T-helper 2 cell treated with Interferon-gamma antibody and Interleukin-4, amounts not matched to agents 100 ng/mL and 5 ng/mL, for 36 hours (primary cell): ENCODE results near the gene NUP210. TPM values are rescaled to one million over a fixed set of nuclear protein-coding genes. Genes with fewer than 3 reads are reported as not detected.

Source experiments
- intact Hi-C: fragments of 100-400 bp; cut with micrococcal nuclease; formaldehyde crosslinking; loops from one replicate; pipeline ENCODE4 v1.15.1; 2023
- total RNA-seq: library from RNA; stranded (reverse); gene quantifications from 2 replicates; pipeline ENCODE4 v1.2.3, GENCODE V29; 2022

NUP210 gene
- total RNA-seq, 1 donor from 2014 or later: 198 TPM

- intact Hi-C loops: no loop called here
These were observed 67.4 kb downstream of the NUP210 start for GRCh38 chr3:13352621-13353131.

GRCh38 chr3:13349823-13350222 is 70.3 kb downstream of the NUP210 start:
- intact Hi-C loops: no loop called here

- intact Hi-C loops: no loop called here
These were observed 71.3 kb downstream of the NUP210 start for GRCh38 chr3:13348661-13349396.

GRCh38 chr3:13348100-13348499 is 72.0 kb downstream of the NUP210 start:
- intact Hi-C loops: no loop called here

- intact Hi-C loops: loop anchor here (2.0 kb wide), 1 partner anchor 73 kb away; the partner anchor contains the start of gene NUP210
These were observed 72.7 kb downstream of the NUP210 start for GRCh38 chr3:13347390-13347950.

- intact Hi-C loops: loop anchor here (1.0 to 2.0 kb wide), 2 partner anchors 74 to 106 kb away; partner anchors contain the start of gene NUP210
These were observed 73.4 kb downstream of the NUP210 start for GRCh38 chr3:13346481-13347389.

- intact Hi-C loops: loop anchor here (1.0 to 2.0 kb wide), 2 partner anchors 75 to 107 kb away; partner anchors contain the start of gene NUP210
These were observed 74.3 kb downstream of the NUP210 start for GRCh38 chr3:13345772-13346171.

- intact Hi-C loops: no loop called here
These were observed 74.8 kb downstream of the NUP210 start for GRCh38 chr3:13345284-13345683.

- intact Hi-C loops: no loop called here
These were observed 75.5 kb downstream of the NUP210 start for GRCh38 chr3:13344663-13345062.

- intact Hi-C loops: no loop called here
These were observed 76.5 kb downstream of the NUP210 start for GRCh38 chr3:13343601-13344000.

- intact Hi-C loops: no loop called here
These were observed 78.8 kb downstream of the NUP210 start for GRCh38 chr3:13341229-13341905.

GRCh38 chr3:13339833-13340232 is 80.3 kb downstream of the NUP210 start:
- intact Hi-C loops: no loop called here

- intact Hi-C loops: no loop called here
These were observed 81.1 kb downstream of the NUP210 start for GRCh38 chr3:13338996-13339395.

- intact Hi-C loops: no loop called here
These were observed 81.9 kb downstream of the NUP210 start for GRCh38 chr3:13338231-13338630.

GRCh38 chr3:13336592-13336991 is 83.5 kb downstream of the NUP210 start:
- intact Hi-C loops: no loop called here

GRCh38 chr3:13335503-13335902 is 84.6 kb downstream of the NUP210 start:
- intact Hi-C loops: no loop called here

GRCh38 chr3:13335059-13335458 is 85.1 kb downstream of the NUP210 start:
- intact Hi-C loops: no loop called here

GRCh38 chr3:13333236-13333897 is 86.8 kb downstream of the NUP210 start:
- intact Hi-C loops: no loop called here

GRCh38 chr3:13332740-13333139 is 87.4 kb downstream of the NUP210 start:
- intact Hi-C loops: no loop called here

- intact Hi-C loops: no loop called here
These were observed 88.0 kb downstream of the NUP210 start for GRCh38 chr3:13332158-13332557.
